GM19397 (cell line): ENCODE results near the gene BTBD2.

ENCODE experiments used
- ATAC-seq: cut with Tn5 transposase; IDR thresholded peaks from one replicate; pipeline ENCODE4 v1.9.1; 2021; ENCODE audit warnings: mild to moderate bottlenecking, moderate library complexity; ENCODE audit not compliant: unreplicated experiment

BTBD2 gene

GRCh38 chr19:1987197-1988187 is 28.0 kb downstream of the BTBD2 start:
- ATAC-seq: no peak

DNA sequence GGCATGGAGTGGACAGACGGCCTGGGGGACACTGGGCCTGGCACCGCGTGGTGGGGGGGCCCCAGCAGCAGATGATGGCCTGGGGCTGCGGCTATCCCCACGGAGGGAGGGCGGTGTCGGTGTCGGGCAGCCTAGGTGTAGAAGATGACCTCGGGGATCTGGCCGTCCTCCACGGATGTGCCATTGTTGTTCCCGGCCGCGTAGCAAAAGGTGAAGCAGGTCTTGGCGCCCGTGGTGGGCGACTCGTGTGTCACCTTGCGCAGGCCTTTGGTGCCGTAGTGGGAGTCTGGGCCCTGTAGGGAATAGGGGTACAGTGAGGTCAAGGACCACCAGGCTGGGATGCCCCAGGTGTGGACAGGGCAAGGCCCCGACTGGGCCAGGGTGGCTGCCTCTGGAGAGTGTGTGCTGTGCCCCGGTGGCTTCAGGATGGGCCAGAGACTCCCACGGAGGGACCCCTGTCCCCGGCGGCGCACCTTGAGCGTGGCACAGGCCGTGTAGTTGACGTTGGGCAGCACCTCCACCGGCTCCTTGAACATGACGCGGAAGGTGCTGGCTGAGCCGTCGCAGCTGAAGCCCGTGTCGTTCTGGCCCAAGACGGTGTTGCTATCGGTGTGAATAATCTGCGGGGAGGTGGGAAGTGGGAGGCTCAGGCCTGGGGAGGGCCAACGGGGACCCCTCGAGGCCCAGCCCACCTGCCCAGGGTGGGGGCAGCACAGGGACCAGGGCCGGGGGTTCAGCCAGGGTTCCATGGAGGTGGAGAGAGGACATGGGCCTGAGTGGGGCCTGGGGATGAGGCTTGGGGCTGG is 29.0 kb downstream of the BTBD2 start:
- ATAC-seq: no peak

DNA sequence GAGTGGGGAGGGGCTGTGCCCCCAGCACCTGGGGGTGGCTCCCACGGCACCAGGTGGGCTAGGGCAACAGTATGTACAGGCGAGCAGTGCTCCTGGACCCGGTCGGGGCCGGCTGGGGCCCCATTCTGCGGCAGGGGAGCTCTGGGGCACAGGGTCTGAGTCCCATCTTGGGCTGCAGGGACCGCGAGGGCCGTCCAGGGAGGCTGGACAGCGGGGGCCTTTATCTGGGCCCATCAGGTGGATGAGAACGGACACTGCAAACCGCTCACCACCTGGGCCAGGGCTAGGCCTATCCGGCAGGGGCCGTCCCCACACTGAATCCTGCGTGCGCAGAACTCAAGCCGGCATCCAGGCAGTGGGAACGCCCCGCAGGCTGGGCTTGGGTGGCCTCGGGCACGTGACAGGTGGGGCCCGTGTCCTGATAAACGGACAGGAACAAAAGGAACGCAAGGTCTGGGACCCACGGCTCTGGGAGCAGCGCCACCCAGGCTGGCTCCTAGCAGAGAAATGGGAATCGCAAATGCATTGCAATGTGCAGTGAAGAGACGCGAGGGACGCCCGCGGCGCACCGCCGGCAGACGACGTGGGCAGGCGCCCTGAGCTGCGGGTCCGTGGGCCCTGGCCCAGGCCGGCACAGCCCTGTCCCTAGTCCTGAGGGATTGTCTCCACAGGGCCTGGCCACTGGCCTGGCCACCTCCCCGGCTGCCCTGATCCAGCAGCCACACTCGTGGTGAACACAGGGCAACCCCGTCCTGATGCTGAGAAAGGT is 29.7 kb downstream of the BTBD2 start:
- no peak for ATAC-seq

DNA sequence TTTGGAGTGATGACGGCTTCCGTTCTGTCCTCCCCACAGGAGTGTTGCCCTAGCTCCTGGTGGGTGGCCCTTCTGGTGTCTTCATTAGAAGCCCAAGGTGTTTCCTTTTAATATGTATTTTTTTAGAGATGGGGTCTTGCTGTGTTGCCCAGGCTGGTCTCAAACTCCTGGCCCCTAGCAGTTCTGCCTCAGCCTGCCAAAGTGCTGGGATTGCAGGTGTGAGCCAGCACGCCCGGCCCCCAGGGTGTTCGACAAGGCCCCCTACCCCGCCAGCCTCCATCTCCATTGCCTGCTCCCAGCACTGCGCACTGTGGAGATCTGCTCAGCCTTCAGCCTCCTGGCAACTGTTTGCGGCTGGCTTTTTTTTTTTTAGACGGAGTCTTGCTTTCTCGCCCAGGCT is 31.2 kb downstream of the BTBD2 start:
- ATAC-seq: no peak

GRCh38 chr19:1981253-1981652 is 34.3 kb downstream of the BTBD2 start:
- ATAC-seq: no peak

GRCh38 chr19:1980809-1981181 is 34.7 kb downstream of the BTBD2 start:
- no peak for ATAC-seq

- no peak for ATAC-seq
Observed at GRCh38 chr19:1980091-1980808, 35.3 kb downstream of the BTBD2 start.

DNA sequence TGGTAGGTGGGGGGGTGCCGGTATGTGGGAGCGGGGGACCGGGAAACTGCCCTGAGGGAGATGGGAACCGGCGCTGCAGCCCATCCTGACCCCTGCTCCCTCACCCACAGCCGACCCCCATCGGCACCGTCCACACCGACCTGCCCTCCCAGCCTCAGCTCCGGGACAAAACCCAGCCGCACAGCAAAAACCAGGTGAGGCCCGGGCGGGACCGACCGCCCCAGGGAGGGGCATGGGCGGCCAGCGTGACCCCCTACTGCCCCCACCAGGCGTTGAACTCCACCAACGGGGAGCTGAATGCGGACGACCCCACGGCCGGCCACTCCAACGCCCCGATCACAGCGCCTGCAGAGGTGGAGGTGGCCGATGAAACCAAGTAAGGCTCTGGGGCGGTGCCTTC is 35.9 kb downstream of the BTBD2 start:
- ATAC-seq: no peak

- no peak for ATAC-seq
Observed at GRCh38 chr19:1979017-1979416, 36.5 kb downstream of the BTBD2 start.

DNA sequence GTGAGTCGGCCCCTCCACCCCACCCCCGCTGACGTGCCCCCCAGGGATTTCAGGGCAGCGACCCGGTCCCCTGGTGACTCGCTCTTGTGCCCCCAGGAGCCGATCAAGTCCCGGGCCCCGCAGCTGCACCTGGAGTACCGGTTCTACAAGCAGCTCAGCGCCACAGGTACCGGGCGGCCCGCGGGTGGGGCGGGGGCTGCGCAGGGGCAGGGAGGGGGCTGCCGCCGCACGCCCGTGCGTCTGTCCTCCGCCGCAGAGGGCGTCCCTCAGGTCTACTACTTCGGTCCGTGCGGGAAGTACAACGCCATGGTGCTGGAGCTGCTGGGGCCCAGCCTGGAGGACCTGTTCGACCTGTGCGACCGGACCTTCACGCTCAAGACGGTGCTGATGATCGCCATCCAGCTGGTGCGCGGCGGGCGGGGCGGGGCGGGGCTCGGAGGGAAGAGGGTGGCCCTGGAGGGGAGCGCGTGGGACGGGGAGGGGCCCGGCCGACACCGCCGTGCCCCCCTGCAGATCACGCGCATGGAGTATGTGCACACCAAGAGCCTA is 37.1 kb downstream of the BTBD2 start:
- no peak for ATAC-seq

- ATAC-seq: no peak
Observed at GRCh38 chr19:1977120-1977519, 38.4 kb downstream of the BTBD2 start.

GRCh38 chr19:1975162-1975480 is 40.4 kb downstream of the BTBD2 start:
- no peak for ATAC-seq

DNA sequence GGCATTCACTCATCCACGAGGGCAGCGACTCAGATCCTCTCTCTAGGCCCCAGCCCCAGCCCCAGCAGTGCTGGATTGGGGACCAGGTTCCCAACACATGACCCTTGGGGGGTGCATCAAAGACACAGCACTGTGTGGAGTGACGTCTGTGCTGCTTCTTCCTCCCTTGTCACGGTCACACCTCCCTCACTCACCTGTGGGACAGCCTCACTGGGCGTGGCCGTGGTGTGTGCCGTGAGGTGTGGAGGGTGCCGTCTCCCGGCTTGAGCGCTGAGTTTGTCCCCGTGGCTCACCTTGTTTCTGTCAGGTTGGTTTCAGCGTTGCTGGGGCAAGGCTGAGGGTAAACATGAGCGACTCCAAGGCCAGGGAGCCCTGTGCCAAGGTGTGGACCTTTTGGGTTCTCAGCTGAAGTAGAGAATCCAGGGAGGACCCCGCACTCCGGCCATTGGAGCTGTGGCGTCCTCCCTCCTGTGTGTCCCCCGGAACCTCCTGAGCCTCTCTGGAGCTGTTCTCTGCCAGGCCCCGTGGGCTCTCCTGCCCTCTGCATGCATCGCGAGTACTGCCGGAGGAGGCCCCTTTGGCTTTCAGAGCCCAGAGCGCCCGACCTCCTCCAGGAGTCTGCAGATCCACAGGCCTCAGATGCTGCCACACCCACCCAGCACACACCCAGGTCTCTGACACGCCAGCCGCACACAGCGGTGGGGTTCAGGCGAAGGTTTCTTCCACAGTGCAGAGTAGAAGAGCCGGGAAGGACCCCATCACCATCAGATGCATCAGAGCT is 40.9 kb downstream of the BTBD2 start:
- ATAC-seq: no peak

- ATAC-seq: no peak
Observed at GRCh38 chr19:1970806-1971502, 44.6 kb downstream of the BTBD2 start.

DNA sequence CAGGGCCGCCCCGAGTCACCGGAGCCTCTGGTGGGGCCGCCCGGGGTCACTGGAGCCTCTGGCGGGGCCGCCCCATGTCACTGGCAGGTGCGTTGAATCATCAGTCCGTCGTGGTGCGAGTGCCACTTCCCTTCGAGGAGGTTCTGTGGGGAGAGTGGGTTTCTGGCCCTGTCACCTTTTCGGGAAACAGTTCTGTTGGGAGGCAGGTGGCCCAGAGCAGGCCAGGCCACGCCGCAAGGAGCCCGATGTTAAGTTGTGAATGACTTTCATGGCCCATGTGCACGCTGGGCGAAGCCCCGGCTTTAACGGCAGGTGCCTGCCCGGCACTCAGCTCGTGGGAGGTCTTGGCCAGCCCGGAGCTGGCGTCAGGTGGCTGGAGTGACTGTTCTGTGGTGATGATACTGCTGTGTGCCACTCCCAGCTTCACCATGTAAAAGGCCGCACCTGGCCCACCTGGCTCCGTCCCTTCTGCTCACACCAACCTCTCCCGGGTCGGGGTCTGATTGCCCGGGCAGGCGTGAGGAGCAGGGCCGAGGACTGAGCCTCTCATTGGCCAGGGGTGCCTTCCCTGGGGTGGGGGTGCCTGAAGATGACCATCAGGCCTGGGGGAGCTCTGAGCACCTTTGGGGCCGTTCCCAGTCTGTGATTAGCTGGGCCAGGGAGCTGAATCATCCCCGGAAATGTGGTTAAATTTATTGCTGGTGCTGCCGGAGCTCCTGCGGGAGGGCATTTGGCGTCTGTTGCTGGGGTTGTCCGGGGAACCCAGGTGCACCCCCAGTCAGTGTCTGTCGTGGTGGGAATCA is 45.3 kb downstream of the BTBD2 start:
- no peak for ATAC-seq

GRCh38 chr19:1969176-1970002 is 46.1 kb downstream of the BTBD2 start:
- no peak for ATAC-seq
